Dedifferentiated amniotic fluid mesenchymal stem cell (primary cell): ENCODE data around the gene CCDC148.
"Not testable (repeated sequence)": the region's sequence is repeated elsewhere in the genome, so short reads cannot be mapped to it uniquely, and the experiment has no call there.

ENCODE experiments used
- DNase-seq: peaks from one replicate; pipeline ENCODE4 v3.0.0-alpha.2; 2016; ENCODE audit errors: extremely low spot score

The CCDC148 gene

GRCh38 chr2:158482594-158482993 is 26.0 kb upstream of the CCDC148 start:
- no peak for DNase-seq

- DNase-seq, result no peak
Observed at GRCh38 chr2:158481116-158481515, 24.6 kb upstream of the CCDC148 start.

- DNase-seq, result no peak
Observed at GRCh38 chr2:158478816-158479215, 22.3 kb upstream of the CCDC148 start.

GRCh38 chr2:158478237-158478636 is 21.7 kb upstream of the CCDC148 start:
- no peak for DNase-seq

GRCh38 chr2:158477202-158477601 is 20.6 kb upstream of the CCDC148 start:
- no peak for DNase-seq

- not testable (repeated sequence) for DNase-seq
Observed at GRCh38 chr2:158474526-158475011, 18.0 kb upstream of the CCDC148 start.

- no peak for DNase-seq
Observed at GRCh38 chr2:158473719-158474392, 17.3 kb upstream of the CCDC148 start.

GRCh38 chr2:158473300-158473699 is 16.7 kb upstream of the CCDC148 start:
- not testable (repeated sequence) for DNase-seq

- not testable (repeated sequence) for DNase-seq
Observed at GRCh38 chr2:158472829-158473228, 16.3 kb upstream of the CCDC148 start.

- no peak for DNase-seq
Observed at GRCh38 chr2:158467248-158467647, 10.7 kb upstream of the CCDC148 start.

GRCh38 chr2:158464426-158465281 is 8.1 kb upstream of the CCDC148 start:
- DNase-seq, result no peak

GRCh38 chr2:158463496-158464095 is 7.0 kb upstream of the CCDC148 start:
- DNase-seq, result no peak

GRCh38 chr2:158460632-158461297 is 4.2 kb upstream of the CCDC148 start:
- DNase-seq, result no peak

- DNase-seq, result no peak
Observed at GRCh38 chr2:158459161-158460003, 2.8 kb upstream of the CCDC148 start.

- peak; percentile 48 for DNase-seq
Observed at GRCh38 chr2:158458617-158458920, 2.0 kb upstream of the CCDC148 start.

- peak; percentile 32 for DNase-seq
Observed at GRCh38 chr2:158457826-158458616, 1.5 kb upstream of the CCDC148 start.

GRCh38 chr2:158457092-158457825 is 706 bp upstream of the CCDC148 start:
- peak; percentile 63 for DNase-seq

GRCh38 chr2:158443606-158444005 is 12.9 kb downstream of the CCDC148 start:
- no peak for DNase-seq

GRCh38 chr2:158439062-158439461 is 17.5 kb downstream of the CCDC148 start:
- DNase-seq, result not testable (repeated sequence)

- DNase-seq, result not testable (repeated sequence)
Observed at GRCh38 chr2:158433716-158434115, 22.8 kb downstream of the CCDC148 start.
